ENCODE data around the gene ABCG1.

ABCG1 gene

DNA sequence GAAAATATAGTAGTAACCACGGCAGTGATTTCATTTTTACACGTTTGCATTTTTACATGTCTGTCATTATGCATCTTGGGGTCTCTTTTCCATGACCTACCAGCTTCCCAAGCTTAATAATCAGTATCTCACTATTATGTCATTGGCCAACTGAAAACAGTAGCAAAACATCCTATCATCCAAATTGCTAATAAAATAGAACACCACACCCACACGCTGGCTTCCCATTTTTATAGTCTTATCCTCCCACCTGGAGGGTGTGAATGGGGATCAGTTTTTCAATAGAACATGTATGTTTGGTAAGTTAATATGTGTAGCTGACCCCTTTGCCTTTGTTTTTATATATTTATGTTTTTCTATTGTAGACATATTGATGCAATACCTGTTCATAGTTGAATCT lies 84.5 kb downstream of the ABCG1 start:
- in situ Hi-C loops (cut with MboI; ENCODE audit: low sequenced_read_pairs): no loop called here

DNA sequence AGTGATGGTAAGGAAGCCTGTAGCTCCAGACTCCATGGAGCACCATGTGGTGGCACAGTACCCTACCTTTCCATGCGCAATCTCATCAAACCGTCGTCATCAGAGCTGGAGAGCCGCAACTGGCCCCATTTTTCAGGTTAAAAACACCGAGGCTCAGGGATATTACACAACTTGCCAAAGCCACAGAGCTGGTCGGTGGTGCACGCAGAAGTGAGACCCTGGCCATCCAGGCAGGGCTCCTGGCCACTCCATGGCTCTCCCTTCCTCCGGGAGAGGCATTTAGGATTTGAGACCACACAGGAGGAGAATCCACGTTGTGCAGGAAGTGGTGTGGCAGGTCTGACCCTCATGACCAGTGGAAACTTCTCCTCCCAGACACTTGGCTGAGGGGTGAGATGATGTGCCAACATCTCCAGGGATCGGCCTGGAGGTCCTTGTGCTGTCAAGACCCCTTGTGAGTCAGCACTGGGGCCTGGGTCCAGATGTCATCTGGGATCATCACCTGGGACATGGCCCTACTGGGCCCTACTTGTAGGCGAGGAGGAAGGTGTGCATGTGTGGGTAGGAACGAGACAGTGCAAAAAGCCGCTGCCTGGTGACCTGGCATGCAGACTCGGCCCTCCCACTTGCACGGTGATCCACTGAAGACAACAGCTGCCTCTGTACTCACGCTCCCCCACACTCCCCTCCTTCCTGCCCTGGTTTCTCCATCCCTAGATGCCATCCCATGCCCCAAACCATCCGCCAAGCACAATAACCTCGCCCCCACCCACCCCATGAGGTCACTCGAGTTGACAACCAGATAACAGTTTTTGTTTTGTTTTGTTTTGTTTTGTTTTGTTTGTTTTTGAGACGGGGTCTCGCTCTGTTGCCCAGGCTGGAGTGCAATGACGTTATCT lies 85.9 kb downstream of the ABCG1 start:
- in situ Hi-C loops (cut with MboI; ENCODE audit: low sequenced_read_pairs): no loop called here

DNA sequence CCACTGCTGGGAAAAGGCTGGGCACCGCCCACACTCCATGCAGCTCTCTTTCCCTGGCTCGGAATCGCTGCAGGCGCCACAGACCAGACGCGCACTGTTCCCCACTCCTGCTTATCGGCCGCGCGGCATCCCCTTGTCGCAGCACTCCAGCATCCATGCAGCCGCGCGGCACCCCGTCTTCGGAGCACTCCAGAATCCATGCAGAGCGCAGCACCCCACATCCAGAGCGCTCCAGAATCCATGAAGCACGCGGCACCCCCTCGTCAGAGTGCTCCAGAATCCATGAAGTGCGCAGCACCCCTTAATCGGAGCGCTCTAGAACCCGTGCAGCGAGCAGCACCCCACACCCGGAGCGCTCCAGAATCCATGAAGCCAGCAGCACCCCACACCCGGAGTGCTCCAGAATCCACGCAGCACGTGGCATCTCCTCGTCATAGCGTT lies 86.8 kb downstream of the ABCG1 start:
- in situ Hi-C loops (cut with MboI; ENCODE audit: low sequenced_read_pairs): no loop called here

DNA sequence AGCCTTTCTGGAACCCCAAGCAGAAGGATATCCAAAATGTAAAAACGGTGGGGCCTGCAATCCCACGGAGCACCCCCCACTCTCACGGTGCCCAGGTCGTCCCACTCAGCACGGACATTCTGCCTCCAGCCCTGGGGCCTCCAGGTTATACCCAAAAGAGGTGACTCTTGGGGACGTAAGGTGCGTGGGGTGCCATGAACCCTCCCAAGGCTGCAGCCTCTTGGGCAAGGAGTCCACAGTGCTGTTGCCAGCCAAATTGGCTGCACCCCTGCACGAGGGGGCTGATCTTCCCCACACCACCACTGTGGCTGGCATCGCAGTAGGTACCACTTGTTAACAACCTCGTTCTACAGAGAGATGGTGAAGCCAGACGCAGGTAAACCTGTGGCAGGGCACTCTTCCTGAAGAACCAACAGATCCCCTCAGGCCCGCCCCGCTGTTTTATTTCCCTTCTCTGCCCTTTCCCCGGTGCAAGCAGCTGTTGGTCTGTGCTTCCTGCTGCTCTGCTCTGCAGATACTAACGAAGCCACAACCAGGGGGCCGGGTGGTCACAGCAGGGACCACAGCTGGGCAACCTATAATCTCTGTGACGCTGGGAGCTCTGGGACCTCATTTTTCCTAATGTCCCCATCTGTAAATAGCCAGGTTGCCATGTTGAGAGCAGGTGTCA lies 87.6 kb downstream of the ABCG1 start:
- in situ Hi-C loops (cut with MboI; ENCODE audit: low sequenced_read_pairs): no loop called here

DNA sequence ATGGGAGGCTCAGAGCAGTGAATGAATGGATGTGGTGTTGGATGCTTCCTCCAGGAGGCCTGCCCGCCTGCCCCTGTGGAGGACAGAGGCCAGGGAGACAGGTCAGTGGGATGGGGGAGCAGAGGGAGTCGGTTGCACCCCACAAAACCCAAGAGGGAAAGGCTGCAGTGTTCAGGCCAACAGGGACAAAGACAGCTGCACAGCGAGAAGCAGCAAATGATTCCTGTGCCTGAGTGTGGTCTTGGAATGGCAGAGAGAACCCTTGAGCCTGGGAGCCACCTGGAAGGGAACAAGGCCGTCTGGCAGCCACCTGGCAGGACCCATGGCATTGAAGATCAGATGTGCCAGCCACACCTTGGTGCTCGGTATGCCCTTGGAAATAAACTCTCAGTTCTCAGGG lies 88.2 kb downstream of the ABCG1 start:
- in situ Hi-C loops (cut with MboI; ENCODE audit: low sequenced_read_pairs): no loop called here

DNA sequence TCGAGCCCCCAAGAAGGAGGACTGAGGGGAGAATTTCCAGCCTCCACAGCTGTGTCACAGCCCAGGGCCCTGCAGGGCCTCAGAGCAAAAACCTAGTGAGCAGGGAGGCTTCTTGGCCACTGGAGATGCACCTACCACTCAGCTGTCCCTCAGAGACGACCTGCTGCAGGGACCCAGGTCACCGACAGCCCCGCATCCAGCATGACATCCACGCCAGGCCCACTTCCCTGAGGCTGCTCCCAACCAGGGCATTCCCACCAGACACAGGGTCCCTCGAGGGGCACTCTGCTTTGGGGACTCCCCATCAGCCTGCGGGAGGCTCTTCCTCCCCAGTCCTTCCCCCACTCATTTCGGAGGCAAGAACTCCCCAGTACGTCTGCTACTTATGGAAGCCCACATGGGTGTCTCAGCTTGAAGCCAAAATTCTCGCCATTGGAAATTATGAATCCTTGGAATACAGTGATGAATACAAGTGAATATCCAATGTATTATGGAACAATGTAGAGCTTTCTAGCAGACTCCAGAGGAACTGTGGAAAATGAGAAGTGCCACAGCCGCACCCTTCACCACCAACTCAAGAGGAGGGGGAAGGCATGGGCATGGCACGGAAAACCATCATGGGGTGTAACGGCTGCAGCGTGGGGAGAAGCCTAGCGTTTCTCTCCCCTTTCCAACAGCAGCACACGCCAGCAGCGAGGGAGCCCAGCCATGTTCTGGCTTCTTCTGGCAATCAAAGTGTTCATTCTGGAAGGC lies 89.4 kb downstream of the ABCG1 start:
- in situ Hi-C loops (cut with MboI; ENCODE audit: low sequenced_read_pairs): no loop called here

DNA sequence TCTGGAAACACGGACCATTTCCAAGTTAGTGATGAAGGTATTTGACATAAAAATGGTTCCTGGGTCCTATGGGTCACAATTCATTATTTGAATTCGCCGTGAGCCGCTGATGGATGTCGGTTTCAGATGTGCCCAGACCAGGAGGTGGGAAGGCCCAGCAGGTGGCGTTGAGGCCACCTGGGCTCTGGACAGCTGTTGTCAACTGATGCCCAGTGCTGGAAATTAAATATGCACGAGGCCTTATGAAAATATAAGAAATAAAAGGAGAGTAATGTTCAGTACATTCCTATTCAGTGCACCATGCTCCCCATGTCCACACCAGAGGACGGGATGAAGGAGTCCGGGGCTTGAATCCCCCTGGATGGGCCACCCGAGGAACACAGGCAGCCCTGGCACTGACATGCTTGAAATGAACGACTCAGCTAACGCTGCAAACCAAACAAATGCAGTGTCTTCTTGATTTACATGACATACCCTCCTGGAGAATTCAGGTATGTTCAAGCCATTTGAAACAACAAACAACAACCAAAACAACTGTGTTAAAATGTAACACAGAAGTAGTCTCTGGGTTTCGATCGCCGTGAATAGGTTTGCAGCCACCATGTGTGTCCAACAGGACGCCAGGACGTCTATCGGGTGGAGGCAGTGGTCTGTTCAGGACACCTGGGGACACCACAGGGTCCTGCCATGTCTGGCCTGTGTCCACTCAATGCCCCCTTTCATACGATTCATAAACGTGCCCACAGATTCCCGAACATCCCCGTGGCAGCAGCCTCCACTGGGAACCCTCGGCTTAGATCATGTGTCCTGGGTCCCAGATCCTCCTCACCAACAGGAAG lies 90.2 kb downstream of the ABCG1 start:
- in situ Hi-C loops (cut with MboI; ENCODE audit: low sequenced_read_pairs): no loop called here

DNA sequence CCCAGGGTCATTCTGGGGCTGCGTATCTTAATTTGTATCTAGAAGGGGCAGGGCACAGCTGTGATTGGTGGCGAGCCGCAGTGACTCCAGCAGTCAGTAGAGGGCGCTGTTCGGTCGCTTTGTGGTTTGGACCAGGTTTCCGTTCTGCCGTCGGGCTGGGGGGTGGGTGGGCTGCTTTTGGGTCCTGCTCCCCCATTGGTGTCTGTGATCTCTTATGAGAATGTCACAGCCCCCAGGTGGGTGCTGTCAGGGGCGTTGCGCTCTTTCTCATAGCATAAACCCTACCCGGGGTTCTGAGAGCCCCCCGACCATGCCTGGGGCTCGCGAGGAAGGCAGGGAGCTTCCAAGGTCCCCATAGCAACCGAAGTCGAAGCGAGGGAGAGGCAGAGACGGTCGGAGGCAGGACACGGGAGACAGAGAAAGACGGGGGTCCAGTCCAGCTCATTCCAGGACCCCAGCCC lies 90.8 kb downstream of the ABCG1 start:
- in situ Hi-C loops (cut with MboI; ENCODE audit: low sequenced_read_pairs): no loop called here

DNA sequence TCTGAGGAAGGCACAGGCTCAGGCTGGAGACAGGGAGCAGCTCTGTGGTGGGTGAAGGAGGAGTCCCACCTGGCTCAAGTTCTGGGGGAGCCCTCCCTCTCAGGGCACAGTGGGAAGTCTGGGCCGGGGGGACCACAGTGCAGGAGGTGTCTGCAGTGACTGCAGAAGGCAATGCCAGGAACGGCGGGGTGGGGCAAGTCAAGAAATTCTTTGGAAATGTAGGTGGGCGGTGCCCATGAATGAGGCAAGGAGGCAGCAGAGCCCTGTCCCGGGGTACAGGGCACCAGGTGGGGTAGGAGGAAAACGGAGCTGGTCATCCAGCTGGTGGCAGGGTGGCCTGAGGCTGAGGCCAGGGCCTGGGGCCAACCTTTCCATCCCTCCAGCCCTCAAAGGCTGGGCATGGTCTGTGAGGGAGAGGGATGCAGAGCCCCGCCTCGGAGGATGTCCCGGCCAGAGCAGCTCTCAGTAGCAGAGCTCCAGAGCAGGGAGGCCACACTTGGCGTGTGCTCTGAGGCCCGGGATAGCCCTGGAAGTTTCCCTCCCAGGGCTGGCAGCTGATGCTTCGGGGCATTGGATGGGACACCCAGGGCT lies 91.6 kb downstream of the ABCG1 start:
- in situ Hi-C loops (cut with MboI; ENCODE audit: low sequenced_read_pairs): no loop called here

DNA sequence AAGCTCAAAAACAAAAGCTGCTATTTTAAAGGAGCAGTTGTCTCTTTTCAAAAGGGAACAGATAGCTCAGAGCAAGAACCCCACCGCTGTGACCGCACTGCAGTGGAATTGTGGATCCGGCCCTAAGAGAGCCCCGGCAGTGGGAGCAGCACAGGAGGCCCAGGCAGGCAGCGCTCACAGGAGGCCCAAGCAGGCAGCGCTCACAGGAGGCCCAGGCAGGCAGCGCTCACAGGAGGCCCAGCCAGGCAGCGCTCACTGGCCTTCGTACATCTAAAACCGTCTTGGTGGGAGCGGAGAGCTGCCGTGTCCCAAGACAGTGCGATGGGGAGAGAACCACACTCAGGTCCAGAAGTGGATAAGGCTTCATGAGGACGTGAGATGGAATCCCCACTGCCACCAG lies 92.2 kb downstream of the ABCG1 start:
- in situ Hi-C loops (cut with MboI; ENCODE audit: low sequenced_read_pairs): no loop called here

DNA sequence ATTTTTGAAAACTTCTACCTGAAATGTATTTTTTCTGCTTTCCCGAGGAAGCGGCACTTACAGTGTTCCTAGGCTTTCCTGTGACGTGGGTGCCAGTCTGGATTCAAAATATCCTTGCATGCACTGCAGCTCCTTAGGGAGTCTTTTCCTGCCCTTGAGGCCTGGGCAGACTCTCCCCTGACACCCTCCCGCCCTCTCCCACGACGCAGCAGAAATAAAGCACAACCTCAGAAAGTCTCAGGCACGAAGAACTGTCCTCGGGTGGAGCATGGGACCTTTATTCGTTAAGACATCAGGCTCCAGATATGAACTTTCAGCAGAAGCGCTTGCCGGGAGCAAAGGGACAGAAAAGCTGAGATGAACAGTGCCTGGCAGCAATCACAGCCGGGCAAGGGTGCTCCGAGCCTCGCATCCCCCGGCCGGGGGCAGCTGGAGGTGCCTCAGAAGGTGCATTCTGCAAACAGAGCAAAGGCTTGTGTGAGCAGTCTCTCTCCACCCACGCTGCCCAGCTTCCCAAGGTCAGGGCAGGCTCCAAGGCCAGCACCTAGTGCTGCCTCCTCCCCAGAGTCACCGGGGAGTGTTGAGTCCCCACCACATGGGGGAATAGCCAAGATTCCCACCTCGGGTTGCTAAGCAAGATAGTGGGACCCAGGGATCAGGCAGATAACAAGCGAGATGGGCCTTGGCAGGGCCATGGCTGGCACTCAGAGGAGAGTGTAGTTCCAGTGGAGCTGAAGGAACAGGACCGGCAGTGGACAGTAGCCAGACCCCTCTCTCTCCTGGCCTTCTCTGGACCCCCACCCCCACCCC lies 93.1 kb downstream of the ABCG1 start:
- in situ Hi-C loops (cut with MboI; ENCODE audit: low sequenced_read_pairs): no loop called here

DNA sequence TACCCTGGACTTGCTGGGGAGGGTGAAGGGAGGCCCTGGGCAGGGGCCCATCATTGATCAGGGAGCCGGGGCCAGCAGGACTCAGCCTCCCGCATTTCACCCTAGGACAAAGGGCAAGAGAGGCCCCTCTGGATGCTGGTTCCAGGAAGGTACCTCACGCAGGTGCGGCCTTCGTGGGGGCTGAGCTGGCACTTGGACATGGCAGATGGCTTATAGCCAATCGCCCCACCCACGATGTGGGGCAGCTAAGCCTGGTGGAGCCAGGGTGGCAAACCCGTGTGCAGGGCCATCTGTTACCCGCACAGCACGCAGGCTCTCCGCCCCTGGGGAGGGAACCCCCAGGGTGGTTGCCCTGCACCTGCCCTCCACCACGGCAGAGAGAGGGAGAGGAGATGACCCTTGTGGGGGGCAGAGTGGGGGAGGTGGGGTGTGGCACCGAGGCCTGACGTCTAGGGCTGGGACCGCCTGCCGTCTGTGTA lies 93.7 kb downstream of the ABCG1 start:
- in situ Hi-C loops (cut with MboI; ENCODE audit: low sequenced_read_pairs): no loop called here

DNA sequence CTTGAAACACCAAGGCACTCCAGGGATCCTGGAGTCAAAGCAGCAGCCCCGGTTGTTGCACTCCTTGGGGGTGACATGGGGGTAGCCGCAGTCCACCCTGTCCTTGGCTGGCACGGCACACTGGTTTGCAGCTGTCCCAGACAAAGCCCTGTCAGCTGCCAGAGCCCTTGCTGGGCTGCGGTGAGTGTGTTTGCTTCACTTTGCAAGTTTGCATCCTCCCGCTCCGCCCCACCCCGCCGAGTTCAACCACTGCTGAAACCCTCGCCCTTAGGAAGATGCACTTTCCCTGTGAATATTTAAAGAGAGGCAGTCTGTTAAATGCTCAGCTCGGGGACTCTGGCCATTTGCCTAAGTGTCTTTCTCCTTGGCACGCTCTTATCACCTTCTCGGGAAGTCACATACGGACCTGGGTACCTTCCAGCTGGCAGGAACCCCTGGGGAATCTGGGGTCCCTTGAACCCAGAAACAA lies 94.6 kb downstream of the ABCG1 start:
- in situ Hi-C loops (cut with MboI; ENCODE audit: low sequenced_read_pairs): no loop called here

DNA sequence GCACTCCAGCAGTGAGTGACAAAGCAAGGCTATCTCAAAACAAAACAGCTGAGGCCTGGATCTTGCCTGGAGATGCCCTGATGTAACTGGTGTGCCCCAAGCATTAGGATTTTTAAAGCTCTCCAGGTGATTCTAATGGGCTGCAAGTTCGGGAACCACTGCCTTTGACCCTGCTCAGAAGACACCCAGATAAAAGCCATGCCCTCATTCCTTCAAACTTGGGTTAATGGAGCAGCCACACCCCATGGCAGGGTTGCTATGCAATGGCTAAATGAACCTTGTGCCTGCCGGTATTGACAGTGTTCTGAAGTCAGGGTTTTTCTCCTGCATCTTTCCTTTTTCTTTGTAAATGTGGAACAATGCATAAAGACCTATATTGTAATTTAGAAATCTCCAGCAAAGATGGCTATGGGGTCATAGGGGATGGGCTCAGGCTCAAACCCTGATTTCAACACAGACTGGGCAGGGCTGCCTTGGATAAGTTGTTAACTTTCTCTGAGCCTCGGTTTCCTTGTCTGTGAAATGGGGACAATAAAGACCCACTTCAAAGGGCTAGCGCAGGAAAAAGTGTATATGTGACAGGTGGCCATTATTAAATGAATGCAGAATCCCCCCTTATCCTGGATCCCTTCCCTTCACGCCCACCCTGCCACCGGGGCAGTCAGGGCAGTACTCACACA lies 95.8 kb downstream of the ABCG1 start:
- in situ Hi-C loops (cut with MboI; ENCODE audit: low sequenced_read_pairs): no loop called here

DNA sequence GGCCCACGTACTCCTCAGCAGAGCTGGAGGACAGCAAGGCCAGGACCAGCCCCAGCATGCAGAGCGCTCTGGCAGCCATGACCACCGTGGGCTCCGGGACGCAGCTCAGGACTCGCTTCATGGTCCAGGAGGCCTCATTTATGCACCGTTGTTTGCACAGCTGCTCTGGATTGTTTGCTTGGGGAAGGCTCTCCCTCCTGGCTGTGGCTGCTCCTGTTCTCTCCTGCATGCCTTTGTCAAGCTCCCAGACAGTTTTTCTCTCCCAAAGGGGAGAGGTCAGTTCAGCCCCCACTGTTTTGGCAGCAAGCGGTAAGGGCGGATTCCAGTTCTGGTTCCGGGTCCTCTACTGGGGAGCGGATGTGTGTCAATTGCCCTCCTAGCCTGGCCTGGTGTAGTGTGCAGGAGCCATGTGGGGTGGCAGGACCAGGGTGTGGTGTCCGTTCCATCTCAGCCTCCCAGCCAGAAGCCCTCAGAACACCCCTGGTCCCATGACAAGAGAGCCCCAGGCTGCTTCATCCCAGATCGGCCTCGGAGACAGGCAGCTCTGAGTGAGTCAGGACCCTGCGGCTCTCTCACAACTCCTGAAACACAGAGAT lies 96.5 kb downstream of the ABCG1 start, which contains the start of gene TFF3:
Gene TFF3, minus strand, starts transcription at position 114 of the 596 bp plus-strand sequence. Its CDS starts 35 bp downstream, at position 79.
- in situ Hi-C loops (cut with MboI; ENCODE audit: low sequenced_read_pairs): no loop called here

DNA sequence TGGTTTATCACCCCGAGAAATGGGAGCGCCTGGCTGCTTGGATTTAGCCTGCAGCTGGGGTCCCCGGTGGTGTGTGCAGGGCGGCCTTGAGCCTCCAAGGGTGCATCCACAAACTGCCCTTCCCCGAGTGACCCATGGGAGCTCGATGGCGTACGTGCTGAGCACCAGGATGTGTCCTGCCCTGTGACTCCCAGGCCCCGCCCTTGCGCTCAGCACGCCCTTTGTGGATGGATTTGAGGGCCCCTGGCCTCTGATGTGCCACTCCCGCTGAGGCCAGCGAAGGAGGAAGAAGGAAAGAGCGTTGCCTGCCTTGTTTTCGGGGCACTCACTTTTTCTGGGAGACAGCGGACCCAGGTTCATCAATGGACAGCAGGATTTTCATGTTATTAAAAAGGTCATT lies 98.0 kb downstream of the ABCG1 start:
- in situ Hi-C loops (cut with MboI; ENCODE audit: low sequenced_read_pairs): no loop called here

DNA sequence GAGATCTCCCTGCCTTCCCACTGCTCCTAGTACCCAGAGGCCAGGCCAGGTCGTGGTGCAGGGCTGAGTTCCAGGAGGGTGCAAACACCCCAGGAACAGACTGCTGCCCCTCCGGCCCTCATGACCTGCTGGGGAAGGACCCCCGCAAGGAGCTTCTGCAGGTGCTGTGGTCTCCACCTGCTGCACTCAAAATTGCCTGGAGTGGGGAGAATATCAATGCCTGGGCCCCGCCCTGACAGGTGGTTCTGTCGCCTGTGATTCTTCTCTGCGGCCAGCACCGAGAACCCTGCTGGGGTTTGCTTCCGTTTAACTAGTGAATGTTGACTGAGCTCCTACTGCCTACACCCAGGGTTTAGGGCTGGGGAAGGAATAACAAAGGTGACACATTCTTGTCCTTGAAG lies 98.4 kb downstream of the ABCG1 start:
- in situ Hi-C loops (cut with MboI; ENCODE audit: low sequenced_read_pairs): no loop called here
